CD4-positive, alpha-beta T cell treated with Interleukin-12 subunit alpha and Interleukin-12 subunit beta, for 1 hour (primary cell): ENCODE results near the gene RHBDD2.
"Not testable (repeated sequence)": the region's sequence is repeated elsewhere in the genome, so short reads cannot be mapped to it uniquely, and the experiment has no call there.

Source experiments
- DNase-seq: peaks from one replicate; pipeline ENCODE4 v3.0.0-alpha.2; 2020

The RHBDD2 gene

GRCh38 chr7:75866489-75867389 lies 12.1 kb upstream of the RHBDD2 start:
- DNase-seq, result peak; percentile 63

GRCh38 chr7:75867390-75867717 lies 11.5 kb upstream of the RHBDD2 start:
- DNase-seq, result no peak

GRCh38 chr7:75868153-75868552 lies 10.7 kb upstream of the RHBDD2 start:
- no peak for DNase-seq

- no peak for DNase-seq
Measured at GRCh38 chr7:75869776-75870379, 9.0 kb upstream of the RHBDD2 start.

GRCh38 chr7:75870557-75871161 lies 8.2 kb upstream of the RHBDD2 start:
- DNase-seq, result no peak

- no peak for DNase-seq
Measured at GRCh38 chr7:75872073-75872782, 6.6 kb upstream of the RHBDD2 start.

GRCh38 chr7:75874180-75874579 lies 4.7 kb upstream of the RHBDD2 start:
- not testable (repeated sequence) for DNase-seq

- no peak for DNase-seq
Measured at GRCh38 chr7:75875113-75876080, 3.4 kb upstream of the RHBDD2 start.

GRCh38 chr7:75876126-75876881 lies 2.5 kb upstream of the RHBDD2 start:
- DNase-seq, result no peak

- no peak for DNase-seq
Measured at GRCh38 chr7:75878312-75878768, 494 bp upstream of the RHBDD2 start.

GRCh38 chr7:75879771-75880184 lies 944 bp downstream of the RHBDD2 start:
- DNase-seq, result peak; percentile 72

GRCh38 chr7:75880242-75880641 lies 1.4 kb downstream of the RHBDD2 start:
- DNase-seq, result no peak

- DNase-seq, result no peak
Measured at GRCh38 chr7:75881436-75882095, 2.7 kb downstream of the RHBDD2 start.

GRCh38 chr7:75883265-75883824 lies 4.5 kb downstream of the RHBDD2 start:
- DNase-seq, result not testable (repeated sequence)

GRCh38 chr7:75884476-75884875 lies 5.6 kb downstream of the RHBDD2 start:
- DNase-seq, result no peak

GRCh38 chr7:75885036-75885435 lies 6.2 kb downstream of the RHBDD2 start:
- DNase-seq, result no peak

- DNase-seq, result no peak
Measured at GRCh38 chr7:75887669-75888369, 9.0 kb downstream of the RHBDD2 start.

- DNase-seq, result no peak
Measured at GRCh38 chr7:75888464-75889222, 9.8 kb downstream of the RHBDD2 start.
